PC-9 (cell line): ENCODE measurements around the gene SLC24A1.

Experiments
- CTCF ChIP-seq: fragments of 200-600 bp; sonication (generic); conservative IDR thresholded peaks from 2 replicates; pipeline ENCODE4 v1.6.1; 2017; ENCODE audit warnings: mixed run types, antibody characterized with exemption, mild to moderate bottlenecking, moderate library complexity
- EZH2 ChIP-seq: fragments of 200-600 bp; sonication (generic); IDR thresholded peaks from 2 replicates; pipeline ENCODE4 v1.8.0; 2017; ENCODE audit warnings: antibody characterized with exemption, low read depth

- no peak for TF ChIP-seq EZH2
- no peak for TF ChIP-seq CTCF
These were observed 9.0 kb downstream of the SLC24A1 start for GRCh38 chr15:65630760-65631159.
